GM12878 (cell line): Measurements from ENCODE around the gene MS4A6A.

Source experiments
- ASH2L ChIP-seq: fragments of 300-600, 200-600 bp; sonication (generic); IDR thresholded peaks from 2 replicates; pipeline ENCODE4 v1.6.1; 2017; ENCODE audit warnings: low read depth, mild to moderate bottlenecking, borderline replicate concordance
- CREM ChIP-seq: IDR thresholded peaks from 2 replicates; pipeline ENCODE4 v1.6.1; 2014; ENCODE audit warnings: antibody characterized with exemption, low read depth
- CTCF ChIP-seq, 3 experiments: IDR thresholded peaks in 2 of 3; conservative IDR thresholded peaks in 1 of 3; 2 replicates each; pipeline ENCODE4 v1.5.1; 2011; ENCODE audit warnings: low read depth in 3 of 3, low read length in 3 of 3, mild to moderate bottlenecking in 3 of 3, control low read depth in 2 of 3, moderate library complexity in 2 of 3, inconsistent platforms in 1 of 3, mixed read lengths in 1 of 3; ENCODE audit not compliant: control insufficient read depth in 2 of 3, insufficient read depth in 1 of 3; ENCODE audit errors: extremely low read depth in 1 of 3
- E2F4 ChIP-seq: IDR thresholded peaks from 2 replicates; pipeline ENCODE4 v1.6.1; 2012; ENCODE audit warnings: low read depth, low read length, improper control_type of control experiment
- EZH2 ChIP-seq: IDR thresholded peaks from 2 replicates; pipeline ENCODE4 v1.6.1; 2012; ENCODE audit warnings: low read depth, mild to moderate bottlenecking, control low read depth, inconsistent platforms, low read length, borderline replicate concordance; ENCODE audit not compliant: control insufficient read depth
- IRF4 ChIP-seq: IDR thresholded peaks from 2 replicates; pipeline ENCODE4 v1.6.1; 2011; ENCODE audit warnings: low read depth, low read length
- MAX ChIP-seq: IDR thresholded peaks from 2 replicates; pipeline ENCODE4 v1.6.1; 2012; ENCODE audit warnings: low read depth, low read length, improper control_type of control experiment
- POLR2AphosphoS5 ChIP-seq: IDR thresholded peaks from 2 replicates; pipeline ENCODE4 v1.6.1; 2011; ENCODE audit warnings: mild to moderate bottlenecking, low read length, inconsistent platforms
- RAD21 ChIP-seq: IDR thresholded peaks from 2 replicates; pipeline ENCODE4 v1.6.1; 2011; ENCODE audit warnings: mild to moderate bottlenecking, low read depth, low read length, moderate library complexity; ENCODE audit not compliant: insufficient read depth
- RBBP5 ChIP-seq: fragments of 200-600 bp; sonication (generic); conservative IDR thresholded peaks from 2 replicates; pipeline ENCODE4 v1.6.1; 2016
- RUNX3 ChIP-seq: IDR thresholded peaks from 2 replicates; pipeline ENCODE4 v1.6.1; 2012; ENCODE audit warnings: low read length, inconsistent platforms
- SP1 ChIP-seq: IDR thresholded peaks from one replicate; pipeline ENCODE4 v1.6.1; 2011; ENCODE audit warnings: low read depth, low read length
- TAF1 ChIP-seq: IDR thresholded peaks from 2 replicates; pipeline ENCODE4 v1.6.1; 2011; ENCODE audit warnings: mild to moderate bottlenecking, low read depth, low read length, borderline replicate concordance
- ZNF274 ChIP-seq: IDR thresholded peaks from one replicate; pipeline ENCODE4 v1.8.0; 2011; ENCODE audit not compliant: insufficient read length, insufficient read depth

- TF ChIP-seq CTCF (IDR thresholded peaks at IDR 0.05 in 2 of 3, conservative IDR thresholded peaks at IDR 0.05 in 1 of 3; ENCODE audit: control insufficient read depth in 2 of 3, extremely low read depth in 1 of 3, insufficient read depth in 1 of 3, low read depth in 3 of 3, low read length in 3 of 3) (no peak), ASH2L (no peak), MAX (no peak), IRF4 (no peak), RUNX3 (no peak), CREM (no peak), E2F4 (no peak), RAD21 (no peak), EZH2 (no peak), RBBP5 (no peak), ZNF274 (no peak), POLR2AphosphoS5 (no peak), SP1 (no peak), TAF1 (no peak)
Observed at GRCh38 chr11:60194511-60194910, 11.6 kb upstream of the MS4A6A start.
